T1000 (cell line): ENCODE data around the gene L3HYPDH.

ENCODE experiments used
- DNase-seq: peaks from one replicate; lab custom pipeline; 2025; ENCODE audit warnings: mixed read lengths; lab: John Stamatoyannopoulos, UW

The L3HYPDH gene

GRCh38 chr14:59425322-59425935 lies 58.8 kb downstream of the L3HYPDH start:
- DNase-seq: no peak

GRCh38 chr14:59424341-59425071 lies 59.7 kb downstream of the L3HYPDH start:
- no peak for DNase-seq
